Mammary epithelial cell (primary cell): ENCODE measurements around the gene EXTL2.

Experiments
- CTCF ChIP-seq, 2 donors: IDR thresholded peaks in 1 of 2; conservative IDR thresholded peaks in 1 of 2; 2 replicates each; pipeline ENCODE4 v1.5.1; 2011 to 2012; ENCODE audit warnings: inconsistent platforms in 2 of 2, low read length in 2 of 2, mild to moderate bottlenecking in 2 of 2, control low read depth in 1 of 2, low read depth in 1 of 2; ENCODE audit not compliant: insufficient read depth in 1 of 2; ENCODE audit errors: extremely low read depth in 1 of 2
- EZH2 ChIP-seq: IDR thresholded peaks from 2 replicates; pipeline ENCODE4 v1.6.1; 2012; ENCODE audit warnings: low read length, inconsistent platforms, borderline replicate concordance

DNA sequence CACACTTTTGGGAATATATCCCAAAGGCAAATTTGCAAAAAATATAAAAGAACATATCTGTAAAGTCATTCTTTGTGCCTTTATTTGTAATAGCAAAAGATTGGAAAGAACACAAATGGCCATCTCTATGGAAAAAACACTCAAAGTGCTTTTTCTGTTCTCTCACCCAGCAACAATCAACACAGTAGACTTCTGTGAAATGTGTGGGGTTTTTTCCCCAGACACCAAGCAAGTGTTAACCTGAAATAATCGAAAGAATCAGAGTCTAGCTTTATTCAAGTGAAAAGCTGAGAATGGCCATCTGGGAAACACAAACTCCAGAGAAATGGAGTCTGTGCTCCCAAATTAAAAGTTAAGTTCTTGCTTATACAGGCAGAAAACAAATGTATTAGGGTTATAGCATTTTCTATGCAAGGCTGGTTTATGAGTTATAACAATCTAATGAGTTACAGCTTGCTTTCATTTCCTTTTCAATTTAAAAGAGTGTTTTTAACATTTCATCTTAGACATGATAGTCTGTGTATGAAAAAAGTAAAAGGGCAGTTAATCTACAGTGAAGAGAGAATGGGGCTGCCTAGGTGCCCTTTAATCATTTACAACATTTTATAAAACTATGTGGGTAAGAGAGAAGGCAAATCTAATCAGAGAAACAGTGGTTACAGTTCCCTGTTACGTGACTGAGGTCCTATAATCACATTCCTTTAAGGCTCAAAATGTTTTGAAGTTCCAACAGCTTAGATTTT is 47.8 kb upstream of the EXTL2 start:
- TF ChIP-seq CTCF (conservative IDR thresholded peaks at IDR 0.05 in 1 of 2, IDR thresholded peaks at IDR 0.05 in 1 of 2; ENCODE audit: extremely low read depth in 1 of 2, insufficient read depth in 1 of 2, low read depth in 1 of 2, low read length in 2 of 2): no peak
- no peak for TF ChIP-seq EZH2
